Fibroblast of mammary gland (primary cell): ENCODE results near the gene STK17A.
A peak's percentile ranks its signal among the peaks of the same experiment; 100 is the strongest.

Source experiments
- DNase-seq: peaks from one replicate; pipeline ENCODE4 v3.0.0-alpha.2; 2010; ENCODE audit warnings: low read depth
- H3K4me3 ChIP-seq: 2 replicates; pipeline ENCODE4 v1.5.1; 2011; ENCODE audit warnings: low read depth, mild to moderate bottlenecking, low read length, moderate library complexity; ENCODE audit not compliant: control insufficient read depth
- CTCF ChIP-seq: conservative IDR thresholded peaks from 2 replicates; pipeline ENCODE4 v1.5.1; 2011; ENCODE audit warnings: low read depth, low read length, inconsistent platforms; ENCODE audit not compliant: control insufficient read depth, insufficient read depth

STK17A gene

GRCh38 chr7:43674559-43675436, 91.9 kb downstream of the STK17A start:
- H3K4me3 ChIP-seq: no peak overlapping the region
- no peak for TF ChIP-seq CTCF
- DNase-seq: peak; percentile 95
